GM18867 (cell line): ENCODE results near the gene CDH23.

ENCODE experiments used
- ATAC-seq: cut with Tn5 transposase; IDR thresholded peaks from one replicate; pipeline ENCODE4 v1.9.1; 2021; ENCODE audit warnings: mild to moderate bottlenecking, moderate library complexity; ENCODE audit not compliant: unreplicated experiment

The CDH23 gene

DNA sequence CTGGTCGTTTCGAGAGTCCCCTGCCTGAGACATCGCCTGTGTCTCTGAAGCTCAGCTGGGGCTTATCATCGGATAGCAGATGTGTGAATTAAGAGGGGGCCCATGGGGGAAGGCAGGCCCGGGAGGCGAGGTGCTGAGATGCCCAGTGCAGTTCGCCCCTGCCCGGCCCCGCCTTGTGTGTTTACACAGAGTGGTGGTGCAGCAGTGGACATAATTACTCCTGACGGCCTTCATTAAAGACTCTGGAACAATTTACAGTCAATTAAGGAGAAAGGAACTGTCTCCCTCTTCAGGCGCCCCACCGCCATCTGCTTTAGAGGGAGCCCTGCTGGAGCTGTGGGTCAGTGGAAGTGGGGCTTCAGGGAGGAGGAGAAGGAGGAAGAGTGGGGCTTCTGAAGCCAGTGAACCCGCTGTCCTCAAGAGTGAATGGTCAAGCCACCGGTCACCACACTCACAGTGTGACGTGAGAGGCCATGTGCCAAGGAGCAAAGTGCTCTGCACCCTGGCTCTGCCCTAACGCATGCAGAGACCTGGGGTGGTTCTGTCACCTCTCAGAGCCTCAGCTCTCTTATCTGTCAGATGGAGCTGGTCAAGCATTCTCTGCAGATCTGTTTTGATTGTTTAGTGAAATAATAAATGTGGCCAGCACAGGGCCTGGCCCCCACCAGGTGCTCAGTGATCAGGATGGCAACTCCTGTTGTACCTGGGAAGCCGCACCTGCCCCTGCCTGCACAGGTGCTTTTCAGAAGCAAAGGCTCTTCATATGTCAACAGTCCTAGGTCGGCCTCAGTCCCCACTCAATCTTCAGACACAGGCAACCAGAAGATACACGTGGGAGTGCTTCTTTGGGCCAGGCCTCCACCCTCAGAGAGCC is 65.6 kb downstream of the CDH23 start:
- ATAC-seq: no peak

DNA sequence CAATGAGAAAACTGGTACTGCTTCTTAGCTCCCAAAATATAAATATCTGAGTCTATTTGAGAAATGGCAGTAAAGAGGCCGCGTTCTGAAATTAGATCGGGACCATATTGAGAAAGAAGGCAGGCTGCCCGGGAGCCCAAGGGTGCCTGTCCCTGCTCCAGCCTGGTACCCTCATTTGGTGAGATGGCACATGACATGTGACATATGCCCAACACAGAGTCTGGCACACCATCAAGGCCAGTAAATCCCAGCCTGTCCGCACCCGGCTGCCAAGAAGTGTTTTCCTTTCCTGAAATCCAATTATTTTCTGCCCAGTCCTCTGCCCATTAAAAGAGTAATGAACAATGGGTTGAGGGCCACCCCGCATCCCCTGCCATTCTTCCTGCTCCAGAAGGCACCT is 66.4 kb downstream of the CDH23 start:
- ATAC-seq: no peak

GRCh38 chr10:71465551-71466252 is 69.0 kb downstream of the CDH23 start:
- ATAC-seq: no peak

- no peak for ATAC-seq
Measured at GRCh38 chr10:71466330-71466729, 69.6 kb downstream of the CDH23 start.

DNA sequence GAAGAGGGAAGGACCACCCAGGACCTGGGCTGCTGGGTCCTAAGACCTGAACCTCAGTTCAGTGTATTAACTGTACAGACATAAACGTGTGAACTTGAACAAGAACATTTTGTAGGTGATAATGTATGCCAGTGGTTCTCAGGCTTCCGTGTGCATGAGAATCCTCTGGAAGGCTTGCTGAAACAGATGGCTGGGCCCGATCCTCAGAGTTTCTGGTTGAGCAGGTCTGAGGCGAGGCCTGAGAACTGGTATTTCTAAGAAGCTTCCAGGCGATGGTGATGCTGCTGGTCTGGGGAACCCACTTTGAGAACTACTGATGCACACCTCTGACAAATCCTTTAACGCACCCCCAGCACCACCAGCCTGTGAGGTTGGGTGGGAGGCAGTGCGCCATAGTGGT is 70.4 kb downstream of the CDH23 start:
- no peak for ATAC-seq

- no peak for ATAC-seq
Measured at GRCh38 chr10:71467569-71468362, 71.0 kb downstream of the CDH23 start.

DNA sequence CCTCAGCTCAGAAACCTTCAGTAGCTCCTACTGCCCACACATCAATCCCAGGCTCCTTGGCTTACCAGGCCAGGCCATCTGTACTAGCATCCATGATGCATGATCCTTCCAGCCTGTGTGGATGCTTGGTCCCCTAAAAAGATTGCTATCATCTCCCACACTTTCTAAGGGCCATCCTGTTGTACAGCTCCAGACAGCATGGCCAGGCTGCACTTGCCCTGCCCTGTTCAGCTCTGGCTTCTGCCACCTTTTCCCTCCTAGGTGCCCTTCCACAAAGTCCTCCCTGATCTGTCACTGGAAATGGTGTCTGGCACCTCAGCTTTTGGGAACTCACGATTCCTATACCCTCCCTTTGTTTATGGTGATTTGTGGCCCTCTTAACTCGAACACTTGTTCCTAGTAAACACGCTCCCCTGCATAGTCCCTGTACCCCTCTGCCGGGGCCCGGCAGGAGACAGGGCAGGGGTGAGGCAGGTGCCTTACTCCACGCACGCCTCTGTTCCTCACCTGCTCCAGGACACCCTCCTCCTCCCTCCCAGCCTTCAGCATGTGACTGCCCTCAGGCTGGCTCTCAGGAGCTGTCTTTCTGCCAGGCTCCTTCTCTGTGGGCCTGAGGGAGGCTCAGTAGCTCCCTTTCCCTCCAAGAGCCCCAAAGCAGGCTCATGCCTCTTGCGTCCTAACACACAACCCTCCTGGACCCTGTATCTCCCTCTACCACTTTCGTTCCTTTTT is 71.8 kb downstream of the CDH23 start:
- ATAC-seq: no peak

GRCh38 chr10:71471006-71471405 is 74.3 kb downstream of the CDH23 start:
- ATAC-seq: no peak

GRCh38 chr10:71471957-71472365 is 75.2 kb downstream of the CDH23 start:
- no peak for ATAC-seq

GRCh38 chr10:71472466-71472865 is 75.7 kb downstream of the CDH23 start:
- no peak for ATAC-seq

DNA sequence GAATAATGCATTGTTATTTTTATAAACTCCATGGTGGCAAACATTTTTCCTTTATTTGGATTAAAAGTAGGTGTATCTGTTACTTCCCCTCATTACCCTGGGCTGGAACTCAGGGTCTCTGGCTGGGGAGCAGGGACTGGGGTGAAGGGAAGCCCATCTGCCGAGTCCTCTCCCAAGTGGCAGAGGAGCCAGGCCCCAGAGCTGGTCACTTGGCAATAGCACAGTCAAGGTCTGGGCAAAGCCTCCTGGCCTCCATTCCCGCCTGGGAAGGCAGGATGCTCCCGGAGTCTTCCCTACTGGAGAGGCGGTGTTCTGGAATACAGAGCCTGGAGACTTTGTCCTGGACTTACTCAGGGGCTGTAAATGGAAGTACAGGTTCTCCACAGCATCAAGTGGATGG is 76.2 kb downstream of the CDH23 start:
- ATAC-seq: no peak

DNA sequence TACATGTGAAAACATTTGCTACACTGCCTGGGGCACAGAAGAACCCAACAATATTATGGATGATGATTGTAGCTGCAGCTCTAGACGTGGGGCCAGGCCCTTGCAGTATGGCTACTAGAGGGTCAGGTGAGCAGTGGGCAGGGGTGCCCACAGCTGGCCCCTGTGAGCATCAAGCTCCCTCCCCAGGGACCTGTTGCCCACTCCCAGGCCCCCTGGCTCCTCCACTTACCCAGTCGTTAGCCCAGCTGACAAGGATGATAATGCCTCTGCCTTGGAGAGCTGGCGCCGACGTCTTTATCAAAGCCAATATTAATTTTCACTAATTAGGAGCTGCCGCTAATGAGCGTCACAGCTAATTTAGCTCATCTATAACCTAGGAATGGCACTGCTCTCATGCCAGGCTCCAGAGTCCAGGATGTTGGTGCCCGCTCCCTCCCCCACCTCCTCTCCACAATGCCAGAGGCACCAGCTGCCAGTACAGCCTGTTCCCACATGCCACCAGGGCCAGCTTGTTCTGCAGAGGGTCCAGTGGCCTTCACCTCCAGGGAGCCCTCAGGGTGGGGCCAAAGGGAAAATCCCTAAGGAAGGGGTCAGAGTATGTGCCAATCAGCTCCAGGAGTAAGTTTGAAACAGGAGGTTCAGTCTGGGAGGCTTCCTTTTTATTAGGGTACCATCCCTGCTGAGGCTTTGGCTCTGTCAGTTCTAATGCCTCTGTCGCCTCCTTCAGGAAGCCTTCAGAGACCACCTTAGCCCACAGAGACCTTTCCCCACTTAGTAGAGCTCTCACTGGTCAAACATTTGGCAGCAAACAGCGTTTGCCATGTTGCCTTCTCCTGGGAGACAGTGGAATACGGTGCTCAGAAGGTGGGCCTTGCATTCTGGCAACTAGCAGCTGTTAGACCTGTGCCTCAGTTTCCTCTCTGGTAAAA is 77.2 kb downstream of the CDH23 start:
- no peak for ATAC-seq

GRCh38 chr10:71474702-71475242 is 78.1 kb downstream of the CDH23 start:
- ATAC-seq: no peak

DNA sequence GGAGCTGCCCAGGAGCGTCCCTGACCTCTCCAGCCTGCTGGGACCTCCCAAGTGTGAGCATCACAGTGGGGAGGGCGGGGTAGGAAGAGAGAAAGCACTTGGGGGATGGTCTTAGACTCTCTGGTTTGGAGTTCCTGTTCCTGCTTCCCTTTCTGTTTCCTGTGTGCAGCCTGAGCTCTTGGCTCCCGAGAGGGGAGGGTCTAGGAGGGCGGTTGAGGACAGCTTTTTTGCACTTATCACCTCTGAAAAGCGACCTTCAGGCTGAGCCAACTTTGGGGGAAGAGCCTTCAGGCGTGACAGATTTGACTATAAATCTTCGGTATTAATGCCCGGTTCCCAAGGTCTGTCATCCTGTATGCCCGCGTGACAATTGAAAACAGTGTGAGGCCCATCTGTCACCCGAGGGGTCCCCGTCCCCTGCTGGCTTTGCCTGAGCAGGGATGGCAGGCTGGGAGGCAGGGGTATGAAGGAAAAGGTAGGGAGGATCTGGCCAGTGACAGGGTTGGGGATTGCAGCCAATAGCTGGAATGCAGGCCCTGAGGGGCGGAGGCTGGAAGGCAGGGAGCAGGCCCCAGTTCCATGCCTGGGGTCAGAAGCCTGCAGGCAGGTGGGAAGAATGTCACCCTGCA is 78.6 kb downstream of the CDH23 start:
- no peak for ATAC-seq

DNA sequence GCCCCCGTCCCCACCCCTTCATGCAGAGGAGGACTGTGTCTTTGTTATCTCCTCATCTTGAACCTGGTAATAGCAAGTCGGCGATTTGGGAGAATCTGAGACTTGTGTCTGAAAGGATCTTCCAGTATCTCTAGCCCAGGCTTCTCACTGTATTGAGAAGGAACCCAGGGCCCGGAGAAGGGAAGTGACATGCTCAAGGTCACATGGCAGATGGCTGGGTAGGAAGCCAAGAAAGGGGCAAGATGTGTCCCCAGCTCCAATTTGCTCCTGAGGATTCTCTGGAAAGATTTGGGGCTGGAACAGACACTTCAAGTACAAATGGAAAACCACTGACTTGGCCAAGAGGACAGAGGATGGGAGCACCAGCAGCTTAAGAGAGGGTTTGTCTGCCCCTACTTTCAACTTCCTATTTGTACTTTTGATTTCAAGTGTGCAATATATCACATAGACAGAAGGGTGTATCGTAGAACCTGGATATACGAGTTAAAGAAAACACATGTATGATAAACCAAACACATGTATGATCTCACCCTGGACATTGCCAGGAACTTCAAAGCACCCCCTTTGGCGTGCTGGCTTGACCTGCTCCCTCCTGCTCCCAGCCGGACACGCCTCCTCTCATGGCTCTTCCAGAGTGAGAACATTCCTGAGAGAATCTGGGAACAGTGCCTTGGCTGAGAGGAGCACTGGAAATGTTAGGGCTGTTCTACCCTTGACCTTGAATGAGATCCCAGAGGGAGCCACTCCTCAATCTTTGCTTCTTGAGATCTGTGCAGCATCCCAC is 79.7 kb downstream of the CDH23 start:
- ATAC-seq: no peak

DNA sequence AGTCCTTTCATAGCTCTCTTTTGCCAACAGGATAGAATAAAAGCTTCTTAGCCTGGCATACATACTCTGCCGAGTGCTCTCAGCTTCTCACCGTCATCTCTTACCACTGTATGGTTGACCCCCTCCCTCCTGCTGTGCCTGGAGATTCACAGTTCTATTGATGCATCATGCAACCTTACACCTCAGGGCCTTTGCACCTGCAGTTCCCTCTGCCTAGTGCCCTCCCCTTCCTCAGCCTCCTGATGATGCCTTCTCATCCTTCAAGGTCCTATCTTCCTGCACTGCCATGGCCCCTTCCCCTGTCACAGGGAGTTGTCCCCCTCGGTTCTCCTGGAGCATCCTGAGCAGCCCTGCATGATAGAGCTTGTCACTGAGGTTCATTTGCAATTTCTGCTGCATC is 81.5 kb downstream of the CDH23 start:
- no peak for ATAC-seq

DNA sequence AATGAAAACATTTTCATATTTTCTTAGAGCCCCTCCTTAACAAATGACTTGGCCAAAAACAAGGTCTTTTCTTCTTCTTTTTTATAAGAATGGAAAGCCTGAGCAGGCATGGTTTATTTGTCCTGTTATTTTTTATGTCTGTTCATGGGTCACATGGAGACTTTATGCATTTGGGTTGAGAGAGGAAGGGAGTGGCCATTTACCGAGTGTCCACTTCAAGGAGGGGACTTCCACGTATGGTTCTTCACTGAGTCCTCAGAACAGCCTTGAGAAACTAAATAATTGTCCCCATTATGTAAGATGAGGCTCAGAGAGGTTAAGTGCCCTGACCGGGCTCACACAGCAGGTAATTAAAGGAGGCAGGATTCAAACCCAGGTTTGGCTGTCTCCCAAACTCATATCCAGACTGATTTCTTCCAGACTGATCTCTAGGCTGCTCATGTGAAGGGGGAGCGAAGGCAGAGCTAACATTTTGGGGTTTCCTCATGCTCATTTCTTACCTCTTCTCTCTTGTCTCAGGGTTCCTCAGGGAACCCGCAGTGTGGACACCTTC is 82.2 kb downstream of the CDH23 start:
- ATAC-seq: no peak

DNA sequence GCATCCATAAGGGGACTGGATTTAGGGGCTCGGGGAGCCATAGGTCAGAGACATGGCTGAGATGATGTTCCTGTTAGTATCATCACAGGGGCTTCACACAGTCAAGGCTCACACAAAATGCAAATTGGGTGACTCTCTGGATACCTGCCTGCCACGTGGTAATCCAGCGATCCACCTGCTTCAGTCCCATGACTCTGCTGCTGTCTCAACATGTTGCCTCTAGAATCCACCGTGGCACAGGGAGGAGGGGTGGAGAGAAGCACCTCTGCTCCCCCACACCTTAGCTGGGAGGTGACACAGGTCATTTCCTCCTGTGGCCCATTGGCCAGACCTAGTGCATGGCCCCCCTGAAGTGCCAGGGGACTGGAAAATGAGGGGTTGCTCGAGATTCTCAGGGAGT is 83.1 kb downstream of the CDH23 start:
- ATAC-seq: no peak
